ENCODE results near the gene THSD4.
"Not testable (repeated sequence)": the region's sequence is repeated elsewhere in the genome, so short reads cannot be mapped to it uniquely, and the experiment has no call there.

The THSD4 gene

DNA sequence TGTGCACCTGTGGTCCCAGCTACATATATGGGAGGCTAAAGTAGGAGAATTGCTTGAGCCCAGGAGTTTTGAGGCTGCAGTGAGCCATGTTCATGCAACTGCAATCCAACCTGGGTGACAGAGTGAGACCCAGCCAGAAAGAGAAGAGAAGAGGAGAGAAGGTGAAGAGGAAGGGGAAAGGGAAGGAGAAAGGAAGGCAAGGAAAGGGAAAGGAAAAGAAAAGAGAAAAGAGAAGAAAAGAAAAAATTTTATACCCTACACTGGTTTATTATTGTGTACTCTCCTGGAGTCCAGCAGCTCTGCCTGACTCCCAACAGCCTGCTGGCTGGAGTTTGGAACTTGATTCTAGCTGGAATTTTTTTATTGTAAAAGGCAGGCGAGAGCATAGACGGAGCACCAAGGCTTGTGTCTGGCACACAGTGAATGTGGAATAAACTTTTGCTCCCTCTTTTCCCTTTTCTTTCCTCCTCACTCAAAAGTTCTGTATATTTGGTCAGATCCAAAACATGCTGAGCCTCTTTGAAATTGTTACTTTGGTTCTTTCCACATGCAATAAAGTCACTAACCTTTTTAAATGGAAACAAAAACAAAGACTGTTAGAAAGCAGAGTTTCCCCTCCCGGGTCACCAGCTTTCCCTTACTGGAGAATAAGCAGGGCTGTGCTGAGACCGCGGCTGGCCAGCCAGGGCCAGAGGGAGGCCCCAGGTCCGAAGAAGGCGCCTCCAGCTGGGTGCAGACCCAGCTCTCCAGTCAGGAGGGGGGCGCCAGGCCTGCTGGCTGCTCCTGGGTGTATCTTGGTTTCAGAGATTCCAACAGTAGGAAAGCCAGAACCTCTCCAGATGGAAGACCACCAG is 9.9 kb downstream of the THSD4 start:
- no peak for DNase-seq

DNA sequence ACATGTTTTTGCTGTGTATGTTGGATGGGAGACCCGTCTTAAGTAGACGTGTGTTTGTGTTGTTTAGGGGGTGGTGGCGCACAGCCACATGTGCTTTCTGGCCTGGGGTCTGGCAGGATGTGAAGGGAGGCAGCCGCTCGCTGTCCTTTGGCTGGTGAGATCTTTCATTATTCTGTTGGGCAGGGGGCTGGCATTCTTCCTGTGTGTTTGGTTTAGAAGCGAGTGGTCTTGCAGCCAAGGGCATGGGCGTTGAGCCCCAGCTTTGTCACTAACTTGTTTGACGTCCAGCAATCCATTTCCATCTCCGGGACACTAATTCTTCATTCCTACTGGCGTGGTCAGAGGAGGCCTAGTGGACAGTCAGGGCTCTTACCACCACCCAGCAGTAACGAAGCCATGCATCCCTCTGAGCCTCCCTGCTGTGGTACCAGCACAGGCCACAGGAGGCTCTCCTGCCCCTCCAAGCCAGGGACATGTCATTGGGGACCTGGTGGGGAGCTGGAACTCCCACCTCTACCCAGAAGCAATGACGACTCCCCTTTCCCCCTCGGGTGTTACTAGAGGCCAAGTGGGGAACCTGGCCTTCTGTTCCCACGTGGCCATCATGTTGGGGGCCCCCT is 10.7 kb downstream of the THSD4 start:
- DNase-seq, result no peak

DNA sequence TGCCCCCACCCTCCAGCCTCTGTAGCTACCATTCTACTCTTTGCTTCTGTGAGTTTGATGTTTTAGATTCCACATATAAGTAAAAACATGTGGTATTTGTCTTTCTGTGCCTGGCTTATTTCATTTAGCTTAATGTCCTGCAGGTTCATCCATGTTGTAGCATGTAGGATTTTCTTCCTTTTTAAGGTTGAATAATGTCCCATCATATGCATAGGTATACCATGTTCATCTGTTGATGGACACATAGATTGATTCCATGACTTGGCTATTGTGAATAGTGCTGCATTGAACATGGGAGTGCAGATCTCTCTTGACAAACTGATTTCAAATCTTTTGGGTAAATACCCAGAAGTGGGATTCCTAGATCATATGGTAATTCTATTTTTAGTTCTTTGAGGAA is 11.8 kb downstream of the THSD4 start:
- no peak for DNase-seq

DNA sequence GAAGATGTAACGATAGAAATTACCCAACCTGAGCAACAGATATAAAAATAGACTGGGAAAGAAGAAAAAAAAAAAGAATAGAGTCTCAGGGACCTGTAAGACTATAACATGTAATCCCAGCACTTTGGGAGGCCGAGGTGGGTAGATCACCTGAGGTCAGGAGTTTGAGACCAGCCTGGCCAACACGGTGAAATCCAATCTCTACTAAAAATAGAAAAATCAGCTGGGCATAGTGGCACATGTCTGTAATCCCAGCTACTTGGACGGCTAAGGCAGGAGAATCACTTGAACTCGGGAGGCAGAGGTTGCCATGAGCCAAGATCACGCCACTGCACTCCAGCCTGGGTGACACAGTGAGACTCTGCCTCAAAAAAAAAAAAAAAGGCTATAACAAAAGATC is 12.9 kb downstream of the THSD4 start:
- DNase-seq, result not testable (repeated sequence)

DNA sequence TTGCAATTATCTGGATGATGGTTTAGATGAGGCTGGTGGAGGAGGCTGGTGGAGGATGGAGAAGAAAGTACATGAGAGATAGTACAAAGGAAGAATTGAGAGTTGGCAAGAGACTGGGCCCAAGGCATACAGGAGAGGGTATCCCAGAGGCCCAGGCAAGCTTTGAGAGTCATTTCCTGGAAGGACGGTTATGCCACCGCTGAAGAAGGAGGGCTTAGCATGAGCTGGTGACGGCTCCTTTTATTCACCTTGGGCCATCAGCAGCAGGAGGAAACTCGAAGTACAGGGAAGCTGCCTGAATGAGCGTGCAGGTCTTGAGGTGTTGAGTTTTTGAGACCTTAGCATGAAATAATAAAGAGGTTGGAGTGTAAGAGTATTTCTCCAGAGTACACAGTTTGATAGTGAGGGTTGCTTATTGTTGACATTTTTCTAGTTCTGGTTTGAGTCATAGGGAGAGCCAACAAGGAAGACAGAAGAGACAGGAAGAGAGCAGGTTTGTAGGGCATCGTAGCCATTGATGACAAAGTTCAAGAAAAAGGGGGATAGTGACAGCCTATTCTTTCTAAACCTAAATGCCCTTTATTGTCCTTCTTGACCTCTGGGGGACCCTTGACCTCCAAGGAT is 13.8 kb downstream of the THSD4 start:
- no peak for DNase-seq

DNA sequence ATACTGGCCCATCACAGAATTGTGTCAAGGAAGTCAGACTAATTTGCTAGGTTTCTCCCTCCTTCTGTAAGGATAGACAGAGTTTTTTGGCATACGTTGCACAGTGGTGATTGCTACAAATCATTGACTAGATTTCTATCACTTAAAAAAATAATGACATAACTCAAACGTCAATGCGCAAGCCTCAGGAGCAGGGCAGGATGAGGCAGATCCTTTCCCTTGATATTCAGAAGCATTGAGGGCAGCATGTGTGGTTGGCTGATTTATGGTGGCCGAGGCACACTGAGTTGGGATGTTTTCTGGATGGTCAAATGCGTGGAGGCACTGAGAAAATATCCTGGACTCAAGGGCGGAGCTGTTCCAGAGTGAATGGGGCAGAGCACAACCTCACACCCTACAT is 14.4 kb downstream of the THSD4 start:
- DNase-seq, result no peak

DNA sequence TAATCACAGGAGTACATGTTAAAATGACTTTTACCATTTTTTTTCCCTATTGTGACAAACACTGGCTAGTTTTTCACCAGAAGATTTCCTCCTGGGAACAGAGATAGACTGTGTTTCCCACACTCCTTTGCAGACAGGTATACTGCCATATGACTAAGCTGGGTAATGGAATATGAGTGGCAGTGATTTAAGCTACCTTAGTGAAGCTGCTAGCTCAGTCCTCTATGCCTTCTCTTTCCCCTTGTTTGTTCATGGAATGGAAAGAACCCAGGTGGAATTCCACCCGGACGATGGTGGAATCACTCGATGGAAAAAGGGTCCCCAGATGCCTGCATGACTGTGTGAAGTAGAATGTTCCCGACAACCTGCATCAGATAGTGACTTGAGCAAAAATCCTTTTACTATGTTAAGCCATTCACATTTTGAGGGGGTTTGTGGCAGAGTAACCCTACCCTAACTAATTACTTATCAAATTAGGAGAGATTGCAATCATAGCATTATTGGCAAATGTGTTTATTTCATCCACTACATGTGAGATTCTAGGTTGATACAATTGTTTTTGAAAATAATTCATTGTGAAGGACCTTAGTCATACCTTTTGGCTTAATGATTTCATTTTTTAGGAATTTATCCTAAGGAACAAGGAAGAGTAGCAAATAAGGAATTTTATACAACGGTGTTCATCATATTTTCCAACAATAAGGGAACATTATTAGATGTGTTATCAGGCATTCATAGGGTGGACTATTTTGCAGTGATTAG is 16.5 kb downstream of the THSD4 start:
- DNase-seq, result no peak

DNA sequence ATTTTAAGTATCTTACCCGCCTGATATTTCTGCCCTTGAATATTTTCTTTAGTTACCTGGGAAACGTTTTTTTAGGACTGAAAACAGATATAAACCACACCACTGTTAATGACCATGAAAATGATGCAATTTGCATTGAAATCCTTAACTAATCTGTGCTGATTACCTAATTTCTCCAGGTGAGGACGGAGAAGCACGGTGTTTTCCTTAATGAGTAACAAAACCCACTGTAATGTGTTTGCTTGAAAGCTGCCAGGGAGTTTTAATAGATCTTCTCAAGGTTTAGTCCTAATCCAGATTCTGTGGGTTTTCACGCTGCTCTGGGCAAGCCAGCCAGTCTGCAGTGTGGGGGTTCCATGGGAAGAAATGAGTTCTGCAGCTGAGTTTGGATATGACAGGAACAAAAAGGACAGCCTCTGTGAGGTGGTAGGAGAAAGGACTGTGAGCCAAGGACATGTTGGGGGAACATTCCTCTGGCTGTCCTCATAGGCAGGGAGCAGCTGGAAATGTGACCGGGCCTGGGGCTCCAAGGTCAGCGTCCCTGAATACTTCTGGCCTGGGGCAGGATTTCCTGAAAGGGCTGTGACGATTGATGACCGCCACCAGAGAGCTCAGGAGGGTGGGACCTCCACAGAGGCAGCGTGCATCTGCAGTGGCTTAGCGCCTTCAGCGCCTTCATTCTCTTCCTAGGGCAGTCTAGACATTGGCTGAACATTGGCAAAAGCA is 18.6 kb downstream of the THSD4 start:
- no peak for DNase-seq

DNA sequence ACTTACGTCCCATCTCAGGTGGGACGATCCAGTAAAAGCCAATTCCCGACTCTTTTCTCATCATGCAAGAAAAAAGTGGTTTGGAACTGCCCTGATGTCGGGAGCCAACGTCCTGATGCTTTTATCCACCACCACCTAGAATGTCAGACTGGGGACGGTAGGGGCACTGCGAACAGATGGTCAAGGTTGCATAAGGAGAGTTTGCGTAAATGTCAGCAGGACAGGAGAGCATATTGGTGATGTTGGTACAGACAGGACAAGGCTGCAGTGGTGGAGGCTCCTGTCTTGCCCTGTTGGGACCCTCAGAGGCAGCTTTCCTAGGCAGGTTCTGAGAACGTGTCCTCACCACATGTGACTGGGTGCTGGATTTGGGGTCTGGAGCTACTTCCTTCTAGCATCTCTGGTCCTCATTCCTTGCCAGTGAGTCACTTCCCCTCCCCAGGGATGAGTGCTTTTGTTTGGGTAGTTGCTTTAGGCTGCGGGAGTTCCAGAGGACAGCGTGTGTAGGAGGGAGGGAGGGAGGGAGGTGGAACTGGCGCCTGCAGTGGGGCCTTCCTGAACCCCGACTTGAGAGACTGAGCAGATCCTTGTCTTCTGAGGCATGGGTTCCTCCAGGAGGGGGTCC is 21.0 kb downstream of the THSD4 start:
- no peak for DNase-seq

DNA sequence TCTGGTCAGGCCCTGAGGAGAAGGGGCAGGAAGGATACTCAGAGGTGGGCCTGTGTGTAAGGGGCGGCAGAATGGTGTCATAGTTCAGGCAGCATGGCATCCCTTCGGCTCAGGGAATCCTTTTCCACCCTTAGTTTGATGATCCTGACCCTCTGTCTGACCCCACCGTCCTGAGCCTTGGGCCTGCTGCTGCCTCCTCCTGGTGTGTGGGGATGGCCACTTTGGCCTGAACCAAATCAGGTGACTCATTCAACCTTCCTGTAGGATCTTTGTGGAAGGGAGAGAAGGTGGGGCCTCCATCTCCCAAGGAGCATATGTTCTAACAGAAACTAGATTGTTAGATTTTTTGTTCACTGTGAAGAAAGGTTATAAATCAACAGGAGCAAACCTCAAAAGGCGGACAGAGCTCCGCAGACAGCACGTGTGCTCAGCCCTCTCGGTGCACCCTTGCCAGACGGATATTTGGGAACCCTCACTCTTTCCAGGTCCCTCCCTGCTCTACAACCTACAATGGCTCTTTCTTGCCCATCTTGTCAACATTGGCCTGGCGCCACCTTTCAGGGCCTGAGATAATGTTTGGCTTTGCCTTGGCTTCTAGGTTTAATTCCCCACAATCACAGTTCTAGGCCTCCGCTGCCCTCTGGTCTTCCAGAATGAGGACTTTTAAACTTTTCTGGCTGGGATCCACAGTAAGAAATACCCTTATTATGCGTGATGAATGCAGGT is 21.7 kb downstream of the THSD4 start:
- DNase-seq, result no peak

DNA sequence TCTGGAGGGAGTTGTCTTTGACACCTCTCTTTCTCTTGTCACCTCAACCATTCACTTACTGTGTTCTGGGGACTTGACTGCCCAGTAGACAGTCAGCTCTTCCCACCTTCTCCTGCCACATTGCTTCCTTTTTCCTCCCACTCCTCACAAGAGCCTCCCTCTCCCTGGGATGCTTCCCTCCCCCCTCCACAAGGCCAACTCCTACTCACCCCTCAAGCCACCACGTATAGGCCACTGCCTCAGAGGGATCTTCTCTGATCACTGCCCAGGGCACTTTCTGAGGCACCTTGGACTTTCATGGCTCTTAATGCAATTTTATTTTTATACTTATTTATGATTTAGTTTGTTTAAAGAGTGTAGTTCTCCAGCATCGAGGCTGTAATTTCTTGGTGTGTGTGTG is 23.2 kb downstream of the THSD4 start:
- no peak for DNase-seq

DNA sequence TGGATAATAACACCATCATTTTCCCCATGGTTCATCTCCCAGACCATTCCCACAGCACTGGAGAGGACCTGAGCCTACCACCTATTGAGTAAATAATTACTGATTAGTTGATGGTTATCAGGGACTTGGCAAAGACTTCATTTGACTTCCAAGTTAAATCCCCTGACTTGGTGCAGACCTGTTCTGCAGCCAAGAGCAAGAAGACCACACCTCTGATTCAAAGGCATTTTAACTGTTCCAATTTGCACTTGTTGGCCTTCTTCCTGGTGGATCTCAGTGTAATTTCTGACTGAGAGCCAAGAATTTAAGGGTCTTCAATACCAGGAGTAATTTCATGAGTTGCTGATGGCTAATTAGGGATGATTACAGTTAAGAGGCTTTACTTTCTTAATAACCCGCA is 24.0 kb downstream of the THSD4 start:
- no peak for DNase-seq

DNA sequence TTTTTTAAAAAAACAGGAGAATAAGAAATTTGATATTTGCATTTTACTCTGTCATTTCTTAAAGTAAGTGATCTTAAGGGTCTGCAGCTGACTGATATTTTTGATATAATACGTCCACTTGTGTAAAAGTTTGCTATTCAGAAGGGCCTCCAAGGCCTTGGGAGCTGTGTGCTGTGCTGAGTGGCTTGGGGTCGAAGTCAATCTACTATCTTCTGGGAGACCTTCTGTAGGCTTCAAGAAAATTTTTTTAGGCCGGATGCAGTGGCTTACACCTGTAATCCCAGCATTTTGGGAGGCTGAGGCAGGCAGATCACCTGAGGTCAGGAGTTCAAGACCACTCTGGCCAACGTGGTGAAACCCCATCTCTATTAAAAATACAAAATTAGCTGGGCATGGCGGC is 26.3 kb downstream of the THSD4 start:
- no peak for DNase-seq

DNA sequence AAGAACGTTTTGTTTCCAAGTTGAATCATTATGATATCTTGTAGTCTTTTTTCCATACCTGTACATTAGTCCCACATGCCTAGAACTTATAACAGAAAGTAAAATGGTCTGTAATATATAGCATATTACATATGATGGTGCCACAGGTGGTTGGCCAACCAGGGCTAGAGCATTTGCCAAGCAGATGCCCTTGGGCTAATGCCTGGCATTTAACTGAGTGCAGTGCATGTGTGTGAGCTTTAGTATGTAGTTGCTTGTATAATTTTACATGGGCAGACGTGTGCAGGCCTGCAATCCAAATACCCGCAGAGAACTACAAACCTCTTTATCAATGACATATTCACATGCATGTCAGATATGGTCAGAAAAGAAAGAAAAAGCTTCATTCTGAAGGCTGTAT is 27.5 kb downstream of the THSD4 start:
- DNase-seq, result no peak

DNA sequence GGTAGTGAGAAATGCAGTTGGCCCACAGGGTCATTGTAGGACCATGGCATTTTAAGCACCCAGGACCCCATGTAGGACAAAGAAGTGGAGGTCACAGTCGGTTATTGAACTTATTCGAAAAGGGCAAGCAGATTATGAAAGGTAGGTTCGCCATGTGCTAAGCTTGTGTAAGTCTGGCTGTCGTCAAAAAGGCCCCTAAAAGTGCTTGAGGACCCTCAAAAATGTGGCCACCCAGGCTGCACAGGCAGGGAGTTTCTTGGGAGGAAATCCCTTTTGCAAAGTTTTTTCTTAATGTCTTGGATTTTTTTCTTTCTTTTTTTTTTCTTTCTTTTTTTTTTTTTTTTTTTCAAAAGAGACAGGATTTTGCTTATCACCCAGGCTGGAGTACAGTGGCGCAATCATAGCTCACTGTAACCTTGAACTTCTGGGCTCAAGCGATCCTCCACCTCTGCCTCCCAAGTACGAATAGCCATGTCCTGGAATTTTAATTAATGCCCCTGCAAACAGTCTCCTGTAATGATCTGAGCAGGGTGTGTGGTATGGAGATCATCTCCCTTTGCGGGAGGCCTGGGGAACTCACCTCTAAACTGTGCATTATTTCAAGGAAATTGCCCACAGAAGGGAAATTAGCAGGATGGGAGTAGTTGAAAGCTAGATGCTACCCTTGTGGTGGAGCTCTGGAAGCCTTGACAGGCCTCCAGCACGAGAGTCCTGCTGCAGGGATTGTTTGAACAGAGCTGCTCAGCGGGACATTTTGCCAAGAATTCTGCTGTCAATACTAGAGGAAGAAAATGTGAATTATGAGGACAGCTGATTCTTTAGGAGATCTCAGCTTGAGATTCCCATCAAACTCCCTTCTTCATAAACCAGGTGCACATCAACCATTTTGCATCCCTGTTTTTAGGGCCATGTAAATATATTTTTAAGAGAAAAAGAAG is 28.4 kb downstream of the THSD4 start:
- DNase-seq, result no peak

DNA sequence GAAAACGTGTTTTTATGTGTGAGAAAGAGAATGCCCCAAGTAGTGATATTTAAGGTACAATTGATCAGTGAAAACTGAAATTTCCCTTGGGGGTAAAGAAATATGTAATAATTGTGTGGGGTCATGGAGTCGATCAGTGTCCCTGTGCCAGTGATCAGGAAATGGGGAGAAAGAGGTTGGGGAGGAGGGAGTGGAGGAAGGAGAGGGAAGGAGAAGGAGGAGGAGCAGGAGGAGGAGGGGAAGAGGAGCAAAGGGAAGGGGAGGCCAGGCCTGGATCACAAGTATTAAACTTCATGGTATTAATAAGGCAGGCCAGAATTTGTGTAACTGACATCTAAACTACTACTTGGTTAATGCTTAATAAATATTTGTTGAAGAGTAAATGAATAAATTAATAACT is 30.4 kb downstream of the THSD4 start:
- DNase-seq, result no peak

DNA sequence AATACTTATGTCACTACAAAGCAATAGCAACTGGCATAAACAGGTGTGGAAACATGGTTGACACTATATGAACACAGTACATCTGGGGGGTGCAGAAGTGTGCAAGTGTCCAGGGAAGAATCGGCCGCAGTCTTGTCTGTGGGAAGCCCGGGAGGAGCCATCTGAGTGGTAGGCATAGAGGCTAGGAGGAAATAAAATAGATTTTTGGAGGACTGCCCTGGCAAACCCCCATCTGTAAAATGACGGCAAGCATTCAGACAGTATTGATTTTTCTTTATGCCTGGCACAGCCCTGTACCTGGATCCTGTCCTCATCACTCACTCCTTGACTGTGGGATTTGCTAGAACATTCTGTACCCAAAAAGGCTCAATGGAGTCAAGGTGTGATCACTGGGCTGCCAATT is 31.3 kb downstream of the THSD4 start:
- DNase-seq, result no peak

DNA sequence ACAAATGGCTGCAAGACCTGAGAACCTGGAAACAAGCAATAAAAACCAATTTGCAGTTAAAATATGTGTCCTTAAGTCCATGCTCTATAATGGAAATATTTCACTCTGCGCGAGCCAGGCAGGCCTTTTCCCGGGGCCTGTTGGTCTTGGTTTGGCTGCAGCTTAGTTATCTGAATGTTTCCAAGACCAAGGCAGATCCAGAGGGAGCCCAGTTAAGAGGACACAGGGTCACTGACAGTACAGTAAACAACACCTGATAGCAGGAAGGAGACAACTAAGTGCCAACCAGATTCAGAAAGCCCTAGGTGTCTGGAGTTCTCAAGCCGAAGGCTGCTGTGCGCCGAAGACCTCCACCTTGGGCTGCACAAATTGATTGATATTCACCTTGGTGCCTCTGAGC is 32.8 kb downstream of the THSD4 start:
- no peak for DNase-seq

DNA sequence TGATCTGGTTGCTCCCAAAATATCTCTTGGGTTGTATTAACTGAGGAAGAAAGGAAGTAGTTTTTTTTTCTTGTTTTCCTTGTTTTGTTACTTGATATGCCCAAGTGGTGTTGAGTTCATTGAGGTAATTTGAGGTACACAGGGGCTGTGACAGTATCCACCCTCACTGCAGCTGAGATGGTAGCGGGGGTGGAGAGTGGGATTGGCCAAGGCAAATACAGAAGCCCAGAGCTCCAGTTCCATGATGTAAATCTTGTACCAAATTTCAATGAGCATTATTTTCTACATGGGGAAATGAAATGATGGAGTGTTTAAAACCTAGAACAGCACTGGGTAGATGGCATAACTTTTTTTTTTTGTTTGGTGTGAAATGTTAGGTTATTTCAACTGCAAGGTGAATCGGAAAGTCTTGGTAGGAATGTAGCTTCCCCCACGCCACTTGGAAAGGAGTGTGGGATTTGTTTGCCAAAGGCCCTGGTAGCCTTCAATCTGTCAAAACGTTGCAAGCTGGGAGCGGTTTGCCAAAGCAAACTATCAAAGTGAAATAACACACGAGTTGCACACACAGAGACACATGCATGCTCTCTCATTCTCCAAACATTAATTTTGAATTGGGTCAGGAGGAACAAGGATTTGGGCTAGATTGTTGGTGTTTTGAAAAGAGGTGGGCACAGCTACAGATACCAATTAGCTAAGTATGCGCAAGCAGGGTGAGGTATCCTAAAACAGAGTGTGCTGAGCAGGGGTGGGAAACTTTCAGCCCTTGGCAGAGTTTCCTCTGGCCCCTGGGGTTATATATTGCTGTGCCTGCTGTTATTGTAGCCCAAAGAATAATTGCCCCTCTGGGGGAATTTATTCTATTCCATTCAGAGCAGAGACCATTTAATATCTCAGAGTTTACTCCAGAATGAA is 34.6 kb downstream of the THSD4 start:
- no peak for DNase-seq

Data from cerebellar nuclear complex (tissue), 1 donor.